ENCODE measurements around the gene FGFR3.

DNA sequence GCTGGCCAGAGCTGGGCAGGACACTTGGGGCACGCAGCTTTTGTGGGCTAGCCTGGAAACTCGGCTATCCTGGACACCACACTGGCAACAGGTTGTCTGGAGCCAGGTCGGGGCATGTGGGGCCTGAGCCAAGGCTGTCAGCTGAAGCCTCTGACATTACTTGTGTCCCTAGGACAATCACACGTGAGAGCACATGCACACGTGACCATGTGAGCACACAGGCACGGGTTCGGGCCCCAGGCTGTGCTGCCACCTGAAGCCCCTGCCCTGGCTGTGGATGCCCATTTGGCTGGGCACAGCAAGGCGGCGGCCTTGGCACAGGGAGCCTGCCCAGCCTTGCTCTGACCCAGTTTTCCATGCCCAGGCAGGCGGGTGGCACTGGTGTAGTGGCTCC lies 8.7 kb upstream of the FGFR3 start:
- TF ChIP-seq, protein P1, sequence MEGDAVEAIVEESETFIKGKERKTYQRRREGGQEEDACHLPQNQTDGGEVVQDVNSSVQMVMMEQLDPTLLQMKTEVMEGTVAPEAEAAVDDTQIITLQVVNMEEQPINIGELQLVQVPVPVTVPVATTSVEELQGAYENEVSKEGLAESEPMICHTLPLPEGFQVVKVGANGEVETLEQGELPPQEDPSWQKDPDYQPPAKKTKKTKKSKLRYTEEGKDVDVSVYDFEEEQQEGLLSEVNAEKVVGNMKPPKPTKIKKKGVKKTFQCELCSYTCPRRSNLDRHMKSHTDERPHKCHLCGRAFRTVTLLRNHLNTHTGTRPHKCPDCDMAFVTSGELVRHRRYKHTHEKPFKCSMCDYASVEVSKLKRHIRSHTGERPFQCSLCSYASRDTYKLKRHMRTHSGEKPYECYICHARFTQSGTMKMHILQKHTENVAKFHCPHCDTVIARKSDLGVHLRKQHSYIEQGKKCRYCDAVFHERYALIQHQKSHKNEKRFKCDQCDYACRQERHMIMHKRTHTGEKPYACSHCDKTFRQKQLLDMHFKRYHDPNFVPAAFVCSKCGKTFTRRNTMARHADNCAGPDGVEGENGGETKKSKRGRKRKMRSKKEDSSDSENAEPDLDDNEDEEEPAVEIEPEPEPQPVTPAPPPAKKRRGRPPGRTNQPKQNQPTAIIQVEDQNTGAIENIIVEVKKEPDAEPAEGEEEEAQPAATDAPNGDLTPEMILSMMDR (IDR thresholded peaks at IDR 0.05), result no peak
- no peak for TF ChIP-seq POLR2A (IDR thresholded peaks at IDR 0.05)
- TF ChIP-seq EP300 (IDR thresholded peaks at IDR 0.05; ENCODE audit: low read depth), result no peak
